ENCODE data around the gene CCM2.
A peak's percentile ranks its signal among the peaks of the same experiment; 100 is the strongest.

CCM2 gene

GRCh38 chr7:45000093-45001032, at the start of gene CCM2:
Gene CCM2 (plus strand): TSS chr7:45000201. CDS start chr7:45000334, 133 bp downstream.
- no peak for DNase-seq (ENCODE audit: low spot score)

DNA sequence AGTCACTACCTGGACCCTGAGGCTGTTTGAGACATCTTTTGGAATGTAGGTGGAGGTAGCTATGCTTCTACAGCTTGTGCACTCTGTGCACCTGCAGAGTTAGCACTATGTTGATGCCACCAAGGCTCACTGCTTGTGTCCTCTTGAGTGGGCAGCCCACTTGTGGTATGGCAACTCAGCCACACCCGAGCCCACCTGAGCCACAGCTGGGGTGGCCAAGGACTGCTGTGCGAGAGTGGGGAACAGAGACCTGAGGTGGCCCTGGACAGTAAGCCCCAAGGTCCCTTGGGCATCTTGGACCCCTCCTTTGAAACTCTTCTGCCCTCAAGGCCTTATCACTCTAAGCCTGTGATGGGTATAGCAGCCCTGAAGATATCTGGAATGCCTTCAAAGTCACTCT, 46.8 kb upstream of the CCM2 start:
- DNase-seq (ENCODE audit: low spot score) = no peak

GRCh38 chr7:44955733-44956132, 44.3 kb upstream of the CCM2 start:
- DNase-seq (ENCODE audit: low spot score) = no peak

GRCh38 chr7:44956157-44956766, 43.7 kb upstream of the CCM2 start:
- no peak for DNase-seq (ENCODE audit: low spot score)

DNA sequence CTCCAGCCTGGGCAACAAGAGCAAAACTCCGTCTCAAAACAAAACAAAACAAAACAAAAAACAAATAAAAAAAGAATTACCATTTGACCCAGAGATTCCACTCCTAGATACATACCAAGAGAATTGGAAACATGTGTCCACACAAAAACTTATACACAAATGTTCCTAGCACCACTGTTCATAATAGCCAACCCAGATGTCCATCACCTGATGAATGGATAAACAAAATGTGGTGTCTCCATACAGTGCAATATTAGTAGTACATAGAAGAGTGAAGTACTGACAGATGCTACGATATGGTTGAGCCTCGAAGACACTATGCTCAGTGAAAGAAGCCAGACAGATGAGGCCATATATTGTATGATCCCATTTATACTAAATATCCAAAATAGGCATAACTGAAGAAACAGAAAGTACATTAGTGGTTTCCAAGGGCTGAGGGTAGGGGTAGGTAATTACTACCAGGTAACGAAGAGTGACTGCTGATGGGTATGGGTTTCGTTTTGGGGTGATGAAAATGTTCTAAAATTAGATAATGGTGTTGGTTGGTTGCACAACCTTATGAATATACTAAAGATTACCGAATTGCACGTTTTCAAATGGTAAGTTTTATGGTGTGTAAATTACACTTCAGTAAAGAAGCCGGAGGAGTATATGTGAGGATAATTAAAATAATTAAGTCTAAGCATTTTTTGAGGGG, 41.2 kb upstream of the CCM2 start:
- DNase-seq (ENCODE audit: low spot score) = no peak

- DNase-seq (ENCODE audit: low spot score) = peak; percentile 55
Observed at GRCh38 chr7:44959433-44959951, 40.5 kb upstream of the CCM2 start.

DNA sequence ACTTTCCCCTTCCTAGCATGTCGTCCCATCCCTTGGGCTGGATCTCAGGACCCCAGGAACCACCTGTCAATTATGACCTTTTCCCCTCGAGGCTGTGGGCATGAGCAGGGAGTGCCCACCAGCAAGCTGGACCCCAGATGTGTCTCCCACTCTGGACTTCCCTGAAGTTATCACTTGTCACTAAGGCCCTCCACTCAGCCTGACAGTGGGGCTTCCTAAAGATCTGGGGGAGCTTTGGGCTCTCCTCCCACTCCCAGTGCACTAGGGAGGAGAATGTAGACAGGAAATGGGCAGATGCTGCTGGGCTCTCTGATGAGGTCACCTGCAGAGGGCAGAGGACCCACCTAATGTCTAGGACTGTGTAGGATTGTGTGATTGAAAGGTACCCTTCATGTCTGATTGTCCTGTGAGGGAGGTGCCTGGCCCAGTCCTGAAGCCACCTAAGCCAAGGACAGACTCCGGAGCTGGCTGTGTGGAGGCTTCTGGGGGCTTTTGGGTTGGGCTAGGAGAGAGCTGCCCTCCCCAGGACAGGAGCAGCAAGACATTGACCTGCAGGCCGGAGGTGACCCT, 39.9 kb upstream of the CCM2 start:
- DNase-seq (ENCODE audit: low spot score) = no peak

- DNase-seq (ENCODE audit: low spot score) = no peak
Observed at GRCh38 chr7:44961844-44962482, 38.0 kb upstream of the CCM2 start.

GRCh38 chr7:44962483-44963251, 37.3 kb upstream of the CCM2 start:
- no peak for DNase-seq (ENCODE audit: low spot score)

GRCh38 chr7:44963364-44964290, 36.4 kb upstream of the CCM2 start:
- no peak for DNase-seq (ENCODE audit: low spot score)

GRCh38 chr7:44964384-44964830, 35.6 kb upstream of the CCM2 start:
- DNase-seq (ENCODE audit: low spot score) = no peak

- DNase-seq (ENCODE audit: low spot score) = no peak
Observed at GRCh38 chr7:44964831-44965440, 35.1 kb upstream of the CCM2 start.

DNA sequence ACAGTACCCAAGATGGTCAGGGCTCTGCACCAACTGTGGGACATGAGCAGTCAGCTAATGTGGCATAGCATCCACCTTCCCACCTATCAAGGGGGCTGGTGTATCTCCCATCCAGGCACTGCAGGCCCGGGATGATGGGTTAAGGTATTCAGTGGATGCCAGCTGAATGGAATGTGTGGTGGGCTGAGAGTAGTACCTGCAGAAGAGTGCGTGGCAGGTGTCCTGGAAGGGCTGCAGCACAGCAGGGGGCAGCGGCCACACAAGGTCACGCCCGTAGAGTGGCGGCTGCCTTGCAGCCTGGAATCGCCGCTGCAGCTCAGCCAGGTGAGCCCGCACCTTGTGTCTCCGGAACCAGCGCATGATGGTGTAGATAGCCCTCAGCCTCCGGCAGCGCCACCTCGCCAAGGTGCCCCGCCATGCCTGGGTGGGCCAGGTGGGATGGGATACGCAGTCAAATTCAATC, 34.5 kb upstream of the CCM2 start:
- no peak for DNase-seq (ENCODE audit: low spot score)

- DNase-seq (ENCODE audit: low spot score) = no peak
Observed at GRCh38 chr7:44965937-44966730, 33.9 kb upstream of the CCM2 start.

DNA sequence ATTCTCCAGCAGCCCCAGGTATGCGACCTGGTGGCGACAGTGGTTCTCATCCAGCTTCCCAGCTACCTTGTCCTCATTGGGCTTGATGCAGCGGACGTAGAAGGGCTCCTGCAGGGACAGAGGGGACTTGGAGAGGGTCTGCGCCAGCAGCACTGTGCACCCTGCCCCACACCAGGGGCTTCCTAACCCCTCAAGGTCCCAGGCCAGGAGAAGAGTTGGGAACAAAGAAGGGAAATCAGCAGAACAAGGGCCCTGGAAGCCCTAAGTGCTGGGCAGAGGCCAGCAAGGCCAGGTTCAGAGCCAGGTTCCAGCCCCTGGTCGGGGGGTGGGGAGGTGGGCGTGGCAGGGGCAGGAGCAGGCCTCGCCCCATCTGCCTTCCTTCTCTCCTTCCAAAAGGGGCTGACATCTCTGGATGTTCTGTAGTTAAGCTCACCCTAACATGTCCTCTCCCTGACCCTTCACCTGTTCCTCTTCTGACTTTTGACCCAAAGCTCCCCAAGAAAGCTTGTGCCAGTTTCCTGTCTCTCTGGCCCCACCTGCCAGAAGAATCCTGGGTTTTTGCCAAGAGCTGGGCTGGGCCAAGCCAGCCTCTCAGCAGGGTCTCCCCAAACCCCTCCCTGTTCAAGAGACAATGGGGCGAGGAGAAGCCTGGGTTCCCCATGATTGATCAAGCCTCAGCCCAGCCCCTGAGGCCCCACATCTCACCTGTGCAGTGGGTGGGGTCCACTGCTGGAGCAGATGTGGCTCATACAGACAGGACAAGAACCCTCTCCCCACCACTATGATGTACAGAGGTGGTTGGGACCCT, 33.1 kb upstream of the CCM2 start:
- no peak for DNase-seq (ENCODE audit: low spot score)

DNA sequence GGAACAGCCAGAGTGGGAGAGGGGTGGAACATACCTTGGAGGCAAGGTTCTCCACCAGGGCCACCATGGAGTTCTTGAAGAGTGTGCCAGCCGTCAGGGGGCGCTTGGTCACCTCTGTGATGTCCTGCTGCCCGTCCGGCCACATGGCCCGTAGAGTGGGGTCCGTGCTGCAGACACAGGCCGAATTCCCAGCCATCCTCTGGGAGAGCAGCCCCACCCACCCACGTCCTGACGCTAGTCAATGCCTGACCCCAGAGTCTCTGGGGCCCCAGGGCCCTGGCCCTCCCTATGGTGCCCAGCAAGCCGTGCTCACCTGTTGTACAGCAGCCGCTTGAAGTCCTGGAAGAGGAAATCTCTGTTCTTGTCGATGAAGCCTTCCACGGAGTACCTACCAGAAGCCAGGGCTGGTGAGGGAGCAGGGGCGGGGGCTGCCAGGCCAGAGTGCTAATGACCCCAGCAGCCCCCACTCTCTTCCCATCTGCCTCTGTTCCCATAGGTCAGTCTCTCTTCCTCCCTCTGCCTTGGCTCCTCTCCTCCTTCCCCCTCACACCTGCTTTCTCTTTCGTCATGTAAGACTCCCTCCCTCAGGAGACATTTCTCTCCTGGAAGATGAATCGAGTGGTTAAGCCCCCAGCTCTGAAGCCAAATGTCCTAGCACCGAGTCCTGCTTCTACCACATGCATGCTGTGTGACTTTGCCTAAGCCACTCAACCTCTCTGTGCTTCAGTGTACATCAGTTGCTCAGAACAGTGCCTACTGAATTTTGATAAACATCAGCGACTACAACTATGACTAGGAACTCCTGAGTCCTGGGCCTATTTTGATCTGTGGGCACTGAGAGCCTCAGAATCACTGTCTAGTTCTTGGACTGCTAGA, 32.2 kb upstream of the CCM2 start:
- DNase-seq (ENCODE audit: low spot score) = no peak
